BJ (cell line): ENCODE measurements around the gene GARIN5A. TPM values are rescaled to one million over a fixed set of nuclear protein-coding genes. Genes with fewer than 3 reads are reported as not detected.
"Not testable (repeated sequence)": the region's sequence is repeated elsewhere in the genome, so short reads cannot be mapped to it uniquely, and the experiment has no call there.

Experiments
- CTCF ChIA-PET: fragments of 350-600 bp; formaldehyde crosslinking; extraction: SDS; loops from one replicate; lab custom pipeline; 2021; ENCODE audit warnings: antibody characterized with exemption, inconsistent platforms; lab: Yijun Ruan, JAX
- POLR2A ChIA-PET: fragments of 300-600 bp; sonication (Branson Sonifier 250); formaldehyde crosslinking; extraction: SDS; loops from one replicate; lab custom pipeline; 2021; ENCODE audit warnings: antibody characterized with exemption; lab: Charles Lee
- DNase-seq: peaks from one replicate; pipeline ENCODE4 v3.0.0-alpha.2; 2011; ENCODE audit warnings: low read depth
- H3K27me3 ChIP-seq: 2 replicates; pipeline ENCODE4 v1.6.0; 2011; ENCODE audit warnings: low read length; ENCODE audit not compliant: control insufficient read depth, insufficient read depth
- H3K36me3 ChIP-seq: 2 replicates; pipeline ENCODE4 v1.5.1; 2011; ENCODE audit warnings: low read length; ENCODE audit not compliant: control insufficient read depth, insufficient read depth
- H3K4me3 ChIP-seq: 2 replicates; pipeline ENCODE4 v1.5.1; 2011; ENCODE audit warnings: low read depth, mild to moderate bottlenecking, control low read depth, low read length
- polyA plus RNA-seq: library from polyadenylated mRNA; depleted of rRNA; stranded (reverse); fragments of >200 nt; gene quantifications from 2 replicates; pipeline ENCODE4 v1.2.3, GENCODE V29; 2011
- TF ChIP-seq, protein P1 (sequence below): IDR thresholded peaks from 2 replicates; pipeline ENCODE4 v1.5.1; 2011; ENCODE audit warnings: low read depth, mild to moderate bottlenecking, control low read depth, inconsistent platforms, low read length, moderate library complexity; ENCODE audit not compliant: insufficient read depth

The GARIN5A gene
- polyA plus RNA-seq, 1 experiment, result 0.56 TPM

DNA sequence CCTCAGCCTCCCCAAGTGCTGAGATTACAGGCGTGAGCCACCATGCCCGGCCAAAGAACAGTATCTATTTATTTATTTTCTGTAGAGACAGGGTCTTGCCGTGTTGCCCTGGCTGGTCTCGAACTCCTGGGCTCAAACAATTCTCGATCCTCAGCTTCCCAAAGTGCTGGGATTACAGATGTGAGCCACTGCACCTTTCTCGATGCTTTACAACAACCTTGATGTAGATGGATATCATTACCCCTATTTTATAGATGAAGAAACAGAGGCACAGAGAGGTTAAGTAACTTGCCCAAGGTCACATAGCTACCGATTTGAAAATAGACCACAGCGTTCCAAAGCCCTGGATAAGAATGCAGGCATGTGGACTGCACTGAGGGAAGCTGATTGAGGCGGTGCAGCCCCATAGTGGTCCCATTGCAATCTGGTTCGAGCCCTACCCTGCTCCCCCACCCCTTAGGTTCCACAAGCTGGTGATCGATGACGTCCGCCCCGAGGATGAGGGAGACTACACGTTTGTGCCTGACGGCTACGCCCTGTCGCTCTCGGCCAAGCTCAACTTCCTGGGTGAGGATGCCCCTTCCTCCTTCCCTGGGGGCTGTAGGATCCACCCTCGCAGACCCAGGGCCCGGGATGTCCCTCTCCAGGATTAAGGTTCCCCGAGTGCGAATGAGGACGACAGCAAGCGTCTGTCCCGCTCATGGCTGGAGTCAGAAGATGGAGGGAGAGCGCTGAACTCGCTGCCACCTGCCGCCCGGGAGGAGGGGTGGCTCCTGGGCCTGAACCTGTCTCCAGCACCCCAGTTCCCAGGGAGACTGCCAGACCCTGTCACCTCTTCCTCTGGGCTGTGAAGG, 26.1 kb downstream of the GARIN5A start:
- Histone ChIP-seq H3K4me3 (no peak overlapping the region), H3K27me3 (no peaks in the 10 kb centered on the region; the same call in none of the 2 replicates), H3K36me3 (no peaks in the 10 kb centered on the region)
- DNase-seq, result no peak
- CTCF ChIA-PET, result interaction anchor here (0.9 to 2.0 kb wide), 3 partner anchors 11 to 93 kb away, joined by 4 to 9 read pairs (median 5); no protein-coding TSS in a partner anchor
- TF ChIP-seq, protein P1, sequence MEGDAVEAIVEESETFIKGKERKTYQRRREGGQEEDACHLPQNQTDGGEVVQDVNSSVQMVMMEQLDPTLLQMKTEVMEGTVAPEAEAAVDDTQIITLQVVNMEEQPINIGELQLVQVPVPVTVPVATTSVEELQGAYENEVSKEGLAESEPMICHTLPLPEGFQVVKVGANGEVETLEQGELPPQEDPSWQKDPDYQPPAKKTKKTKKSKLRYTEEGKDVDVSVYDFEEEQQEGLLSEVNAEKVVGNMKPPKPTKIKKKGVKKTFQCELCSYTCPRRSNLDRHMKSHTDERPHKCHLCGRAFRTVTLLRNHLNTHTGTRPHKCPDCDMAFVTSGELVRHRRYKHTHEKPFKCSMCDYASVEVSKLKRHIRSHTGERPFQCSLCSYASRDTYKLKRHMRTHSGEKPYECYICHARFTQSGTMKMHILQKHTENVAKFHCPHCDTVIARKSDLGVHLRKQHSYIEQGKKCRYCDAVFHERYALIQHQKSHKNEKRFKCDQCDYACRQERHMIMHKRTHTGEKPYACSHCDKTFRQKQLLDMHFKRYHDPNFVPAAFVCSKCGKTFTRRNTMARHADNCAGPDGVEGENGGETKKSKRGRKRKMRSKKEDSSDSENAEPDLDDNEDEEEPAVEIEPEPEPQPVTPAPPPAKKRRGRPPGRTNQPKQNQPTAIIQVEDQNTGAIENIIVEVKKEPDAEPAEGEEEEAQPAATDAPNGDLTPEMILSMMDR, result no peak
- POLR2A ChIA-PET, result no interaction called here

DNA sequence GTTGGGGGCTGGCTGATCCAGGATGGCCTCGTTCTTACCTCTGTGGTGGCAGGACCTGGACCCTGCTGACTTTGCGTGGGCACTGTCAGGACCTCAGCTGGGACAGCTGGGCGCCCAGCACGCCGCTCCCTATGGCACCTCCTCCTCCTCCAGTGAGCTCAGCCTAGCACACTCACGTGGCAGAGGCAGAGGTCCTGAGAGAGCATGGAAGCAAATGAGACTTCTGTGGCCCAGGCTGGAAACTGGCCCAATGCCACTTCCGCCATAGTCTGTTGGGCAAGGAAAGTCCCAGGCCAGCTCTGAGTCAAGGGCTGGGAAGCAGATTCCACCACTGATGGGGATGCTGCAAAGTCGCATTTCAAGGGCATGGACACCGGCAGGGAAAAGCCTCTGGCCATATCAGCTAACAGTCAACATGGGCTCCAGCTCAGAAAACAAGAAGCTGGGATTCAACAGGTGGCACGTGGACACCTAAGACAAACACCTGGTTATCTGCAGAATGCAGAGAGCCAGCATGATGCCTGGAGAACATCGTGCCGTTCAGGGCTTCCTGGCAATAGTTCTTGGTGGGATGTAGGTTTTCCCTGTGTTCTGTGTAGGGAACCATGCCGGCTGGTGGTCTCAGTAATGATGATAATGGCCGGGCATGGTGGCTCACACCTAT, 27.3 kb downstream of the GARIN5A start:
- TF ChIP-seq, protein P1, result no peak
- H3K36me3 ChIP-seq, result no peaks in the 10 kb centered on the region
- ChIA-PET POLR2A (no interaction called here), CTCF (interaction anchor here (1.3 to 2.0 kb wide), 3 partner anchors 12 to 92 kb away, joined by 5 to 9 read pairs (median 5); no protein-coding TSS in a partner anchor)
- H3K27me3 ChIP-seq, result no peaks in the 10 kb centered on the region
- DNase-seq, result no peak
- no peak overlapping the region for H3K4me3 ChIP-seq

DNA sequence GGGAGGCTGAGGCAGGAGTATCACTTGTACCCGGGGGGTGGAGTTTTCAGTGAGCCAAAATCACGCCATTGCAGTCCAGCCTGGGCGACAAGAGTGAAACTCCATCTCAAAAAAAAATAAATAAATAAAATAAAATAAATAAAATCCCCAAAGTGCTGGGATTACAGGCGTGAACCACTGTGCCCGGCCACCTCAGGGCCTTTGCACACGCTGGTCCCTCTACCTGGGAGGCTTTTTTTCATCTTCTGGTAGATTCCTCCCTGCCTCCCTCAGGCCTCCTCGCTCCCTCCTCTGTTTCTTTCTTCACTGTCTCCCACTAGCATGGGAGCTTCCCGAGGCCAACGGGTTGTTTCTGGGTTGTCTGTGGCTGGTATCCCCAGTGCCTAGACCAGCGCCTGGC, 28.9 kb downstream of the GARIN5A start:
- ChIA-PET CTCF (no interaction called here), POLR2A (no interaction called here)
- TF ChIP-seq, protein P1, result no peak
- DNase-seq, result no peak
- no peaks in the 10 kb centered on the region for H3K27me3 ChIP-seq
- H3K4me3 ChIP-seq, result no peak overlapping the region
- H3K36me3 ChIP-seq, result no peaks in the 10 kb centered on the region

DNA sequence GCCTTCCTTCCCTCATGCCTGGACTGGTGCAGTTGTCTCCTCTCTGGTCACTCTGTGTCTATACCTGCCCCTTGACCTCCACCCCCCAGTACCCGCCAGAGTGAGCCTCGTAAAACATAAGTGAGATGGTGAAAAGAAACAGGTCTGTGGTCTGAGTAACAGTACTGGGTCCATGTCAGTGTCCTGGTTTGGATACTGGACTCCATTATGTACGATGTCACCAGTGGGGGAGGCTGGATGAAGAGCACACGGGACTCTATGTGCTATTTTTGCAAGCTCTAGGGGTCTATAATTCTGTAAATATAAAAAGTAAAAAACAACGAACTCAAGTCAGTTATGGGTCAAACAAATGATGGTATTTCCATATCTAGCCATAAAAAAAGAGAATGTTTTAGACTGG, 29.6 kb downstream of the GARIN5A start:
- TF ChIP-seq, protein P1, result no peak
- no peaks in the 10 kb centered on the region for H3K27me3 ChIP-seq
- ChIA-PET CTCF (no interaction called here), POLR2A (no interaction called here)
- no peak for DNase-seq
- no peaks in the 10 kb centered on the region for H3K36me3 ChIP-seq
- no peak overlapping the region for H3K4me3 ChIP-seq

DNA sequence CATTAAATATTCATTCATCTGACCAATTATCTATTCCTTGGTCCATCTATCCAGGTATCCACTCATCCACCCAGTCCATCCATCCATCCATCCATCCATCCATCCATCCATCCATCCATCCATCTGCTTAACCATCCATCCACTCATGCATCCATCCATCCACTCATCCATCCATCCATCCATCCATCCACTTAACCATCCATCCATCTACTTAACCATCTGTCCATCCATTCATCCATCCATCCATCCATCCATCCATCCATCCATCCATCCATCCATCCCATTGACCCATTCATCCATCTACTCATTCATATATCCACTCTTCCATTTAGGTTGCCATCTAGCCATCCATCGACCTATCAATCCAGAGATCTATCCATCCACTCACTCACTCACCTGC, 32.6 kb downstream of the GARIN5A start:
- no peaks in the 10 kb centered on the region for H3K27me3 ChIP-seq
- no peak for DNase-seq
- ChIA-PET CTCF (no interaction called here), POLR2A (no interaction called here)
- TF ChIP-seq, protein P1, result no peak
- no peak overlapping the region for H3K4me3 ChIP-seq
- no peaks in the 10 kb centered on the region for H3K36me3 ChIP-seq

DNA sequence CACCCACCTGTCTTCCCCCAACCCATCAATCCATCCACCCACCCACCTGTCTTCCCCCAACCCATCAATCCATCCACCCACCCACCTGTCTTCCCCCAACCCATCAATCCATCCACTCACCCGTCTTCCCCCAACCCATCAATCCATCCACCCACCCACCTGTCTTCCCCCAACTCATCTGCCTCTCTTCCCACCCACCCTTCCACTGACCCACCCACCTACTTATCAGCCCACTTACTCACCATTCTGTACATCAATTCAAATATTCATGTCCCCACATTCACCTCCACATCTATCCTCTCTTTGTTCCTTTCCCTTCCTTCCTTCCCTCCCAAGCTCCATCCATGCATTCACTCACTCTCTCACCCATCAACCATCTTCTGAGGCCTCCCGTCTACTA, 37.5 kb downstream of the GARIN5A start:
- H3K27me3 ChIP-seq, DNase-seq, POLR2A ChIA-PET, CTCF ChIA-PET, H3K36me3 ChIP-seq, H3K4me3 ChIP-seq: not testable (repeated sequence)
